ENCODE results near the gene DNAJA1.
A peak's percentile ranks its signal among the peaks of the same experiment; 100 is the strongest.
"Not testable (repeated sequence)": the region's sequence is repeated elsewhere in the genome, so short reads cannot be mapped to it uniquely, and the experiment has no call there.

The DNAJA1 gene

GRCh38 chr9:33024966-33025571, at the start of gene DNAJA1:
DNAJA1 (plus strand) TSS chr9:33025273; CDS start chr9:33026485, 1,212 bp downstream.
- peak within 1 kb of the TSS; percentile 95 for H3K27ac Mint-ChIP-seq
- H3K4me1 Mint-ChIP-seq (ENCODE audit: low read depth): peaks cover 58% of the 10 kb centered on the region
- H3K4me3 Mint-ChIP-seq: peak within 1 kb of the TSS; percentile 98
- no peaks in the 10 kb centered on the region for H3K9me3 Mint-ChIP-seq
- peaks cover 45% of the 10 kb centered on the region for H3K36me3 Mint-ChIP-seq (ENCODE audit: low read depth)
- no peaks in the 10 kb centered on the region for H3K27me3 Mint-ChIP-seq (ENCODE audit: low read depth)

DNA sequence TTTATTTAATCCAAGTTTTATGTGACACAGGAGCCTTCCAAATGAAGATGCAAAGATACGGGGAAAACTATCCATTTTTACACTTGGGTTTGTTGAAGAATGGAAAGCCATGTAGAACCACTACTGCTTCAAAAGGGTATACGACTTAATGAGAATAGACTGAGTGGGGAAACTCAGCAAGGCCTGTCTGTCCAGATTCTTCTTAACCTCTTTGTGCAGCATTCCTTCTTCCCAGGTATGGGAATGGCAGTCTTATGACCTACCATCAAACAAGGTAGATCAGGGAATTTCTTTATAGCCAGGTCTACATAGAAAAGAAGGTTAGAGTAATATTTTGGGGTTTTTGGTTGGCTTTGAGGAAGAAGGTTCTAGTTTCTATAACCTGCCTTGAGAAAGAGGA, 47.0 kb upstream of the DNAJA1 start:
- Mint-ChIP-seq H3K9me3 (no peaks in the 10 kb centered on the region), H3K4me1 (ENCODE audit: low read depth) (no peaks in the 10 kb centered on the region), H3K36me3 (ENCODE audit: low read depth) (peaks cover 30% of the 10 kb centered on the region), H3K4me3 (no peak overlapping the region), H3K27ac (no peak overlapping the region), H3K27me3 (ENCODE audit: low read depth) (no peaks in the 10 kb centered on the region)

GRCh38 chr9:32986971-32987370, 38.1 kb upstream of the DNAJA1 start:
- Mint-ChIP-seq H3K27ac (no peak overlapping the region), H3K4me3 (no peak overlapping the region), H3K9me3 (no peaks in the 10 kb centered on the region), H3K27me3 (ENCODE audit: low read depth) (no peaks in the 10 kb centered on the region), H3K4me1 (ENCODE audit: low read depth) (peaks cover 3% of the 10 kb centered on the region), H3K36me3 (ENCODE audit: low read depth) (peaks cover 38% of the 10 kb centered on the region)

GRCh38 chr9:32989660-32990059, 35.4 kb upstream of the DNAJA1 start:
- Mint-ChIP-seq H3K4me1 (ENCODE audit: low read depth) (peaks cover 4% of the 10 kb centered on the region), H3K4me3 (no peak overlapping the region), H3K36me3 (ENCODE audit: low read depth) (peaks cover 27% of the 10 kb centered on the region), H3K27ac (peak overlapping the region; percentile 64), H3K27me3 (ENCODE audit: low read depth) (no peaks in the 10 kb centered on the region), H3K9me3 (no peaks in the 10 kb centered on the region)

DNA sequence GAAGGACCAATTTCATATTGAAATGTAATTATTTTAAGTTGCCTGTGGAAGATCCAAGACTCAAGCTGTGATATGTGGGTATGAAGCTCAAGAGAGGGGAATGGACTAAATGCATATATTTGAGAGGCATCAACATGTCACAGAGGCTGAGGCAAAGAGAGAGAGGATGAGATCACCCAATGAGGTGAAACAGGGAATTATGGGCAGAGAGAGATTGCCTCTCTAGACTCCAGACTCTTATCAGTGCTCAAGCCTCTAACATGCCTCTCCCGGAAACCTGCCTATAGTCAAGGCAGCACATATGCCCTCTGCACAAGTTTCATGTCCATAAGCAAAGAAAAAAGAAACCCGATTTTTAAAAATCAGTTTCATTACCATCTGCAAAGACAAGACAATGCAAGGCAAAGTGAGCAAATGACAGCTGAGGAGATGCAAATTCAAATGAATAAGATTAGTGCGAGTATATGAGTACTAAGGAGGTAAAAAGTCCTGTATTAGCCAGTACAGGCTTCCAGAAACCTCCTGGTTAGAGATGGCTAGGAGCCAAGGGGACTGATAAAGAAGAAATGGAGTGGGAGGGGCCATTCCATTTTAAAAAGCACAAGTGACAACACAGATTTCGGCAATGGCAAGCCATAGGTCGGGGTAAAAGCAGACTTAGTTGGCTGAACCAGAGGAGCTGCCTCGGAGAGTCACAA, 33.0 kb upstream of the DNAJA1 start:
- H3K27ac Mint-ChIP-seq: no peak overlapping the region
- no peak overlapping the region for H3K4me3 Mint-ChIP-seq
- H3K4me1 Mint-ChIP-seq (ENCODE audit: low read depth): peaks cover 9% of the 10 kb centered on the region
- H3K36me3 Mint-ChIP-seq (ENCODE audit: low read depth): peaks cover 38% of the 10 kb centered on the region
- no peaks in the 10 kb centered on the region for H3K9me3 Mint-ChIP-seq
- no peaks in the 10 kb centered on the region for H3K27me3 Mint-ChIP-seq (ENCODE audit: low read depth)

GRCh38 chr9:32992595-32993238, 32.4 kb upstream of the DNAJA1 start:
- Mint-ChIP-seq H3K9me3 (no peaks in the 10 kb centered on the region), H3K27me3 (ENCODE audit: low read depth) (no peaks in the 10 kb centered on the region), H3K36me3 (ENCODE audit: low read depth) (peaks cover 36% of the 10 kb centered on the region), H3K4me1 (ENCODE audit: low read depth) (peaks cover 8% of the 10 kb centered on the region), H3K4me3 (no peak overlapping the region), H3K27ac (no peak overlapping the region)

- Mint-ChIP-seq H3K27ac (peak overlapping the region; percentile 93), H3K4me3 (peak overlapping the region; percentile 88), H3K4me1 (ENCODE audit: low read depth) (peaks cover 32% of the 10 kb centered on the region), H3K36me3 (ENCODE audit: low read depth) (peaks cover 16% of the 10 kb centered on the region)
- H3K9me3 Mint-ChIP-seq; H3K27me3 Mint-ChIP-seq (ENCODE audit: low read depth): not testable (repeated sequence)
Observed at GRCh38 chr9:33000682-33001055, 24.4 kb upstream of the DNAJA1 start.

DNA sequence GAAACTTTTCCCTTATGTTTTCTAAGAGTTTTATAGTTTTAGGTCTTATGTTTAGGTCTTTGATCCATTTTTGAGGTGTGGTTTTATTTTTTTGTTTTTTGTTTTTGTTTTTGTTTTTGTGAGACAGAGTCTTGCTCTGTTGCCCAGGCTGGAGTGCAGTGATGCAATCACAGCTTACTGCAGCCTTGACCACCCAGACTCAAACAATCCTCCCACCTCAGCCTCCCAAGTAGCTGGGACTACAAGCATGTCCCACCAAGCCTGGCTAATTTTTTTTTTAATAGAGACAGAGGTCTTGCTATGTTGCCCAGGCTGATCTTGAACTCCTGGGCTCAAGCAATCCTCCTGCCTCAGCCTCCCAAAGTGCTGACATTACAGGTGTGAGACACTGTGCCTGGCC, 19.7 kb upstream of the DNAJA1 start:
- not testable (repeated sequence) for H3K27me3 Mint-ChIP-seq (ENCODE audit: low read depth); H3K27ac Mint-ChIP-seq; H3K36me3 Mint-ChIP-seq (ENCODE audit: low read depth); H3K9me3 Mint-ChIP-seq; H3K4me3 Mint-ChIP-seq
- peaks cover 13% of the 10 kb centered on the region for H3K4me1 Mint-ChIP-seq (ENCODE audit: low read depth)

DNA sequence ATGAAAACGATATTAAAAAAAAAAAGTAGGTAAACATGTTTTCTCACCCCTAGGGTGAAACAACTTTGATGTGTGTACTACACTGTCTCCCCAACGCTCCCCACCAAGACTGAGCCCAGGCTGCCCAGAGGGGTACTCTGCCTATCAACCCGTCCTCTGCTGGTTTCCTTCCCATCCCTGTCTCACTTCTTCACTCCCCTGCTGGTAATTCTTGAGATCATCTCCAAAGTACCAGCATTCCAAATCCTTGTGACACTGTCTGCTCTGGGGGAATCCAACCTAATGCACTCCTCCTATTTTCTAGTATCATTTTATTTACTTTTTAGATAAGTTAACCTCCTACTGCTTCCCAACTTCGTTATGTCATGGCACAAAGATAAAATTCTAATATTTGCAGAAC, 17.3 kb upstream of the DNAJA1 start:
- peaks cover under 1% of the 10 kb centered on the region for H3K4me1 Mint-ChIP-seq (ENCODE audit: low read depth)
- H3K27ac Mint-ChIP-seq: no peak overlapping the region
- no peaks in the 10 kb centered on the region for H3K27me3 Mint-ChIP-seq (ENCODE audit: low read depth)
- peaks cover 4% of the 10 kb centered on the region for H3K36me3 Mint-ChIP-seq (ENCODE audit: low read depth)
- no peak overlapping the region for H3K4me3 Mint-ChIP-seq
- H3K9me3 Mint-ChIP-seq: no peaks in the 10 kb centered on the region

GRCh38 chr9:33011831-33012230, 13.2 kb upstream of the DNAJA1 start:
- H3K27me3 Mint-ChIP-seq (ENCODE audit: low read depth): no peaks in the 10 kb centered on the region
- no peak overlapping the region for H3K4me3 Mint-ChIP-seq
- H3K27ac Mint-ChIP-seq: no peak overlapping the region
- H3K4me1 Mint-ChIP-seq (ENCODE audit: low read depth): no peaks in the 10 kb centered on the region
- H3K9me3 Mint-ChIP-seq: no peaks in the 10 kb centered on the region
- H3K36me3 Mint-ChIP-seq (ENCODE audit: low read depth): peaks cover 4% of the 10 kb centered on the region

DNA sequence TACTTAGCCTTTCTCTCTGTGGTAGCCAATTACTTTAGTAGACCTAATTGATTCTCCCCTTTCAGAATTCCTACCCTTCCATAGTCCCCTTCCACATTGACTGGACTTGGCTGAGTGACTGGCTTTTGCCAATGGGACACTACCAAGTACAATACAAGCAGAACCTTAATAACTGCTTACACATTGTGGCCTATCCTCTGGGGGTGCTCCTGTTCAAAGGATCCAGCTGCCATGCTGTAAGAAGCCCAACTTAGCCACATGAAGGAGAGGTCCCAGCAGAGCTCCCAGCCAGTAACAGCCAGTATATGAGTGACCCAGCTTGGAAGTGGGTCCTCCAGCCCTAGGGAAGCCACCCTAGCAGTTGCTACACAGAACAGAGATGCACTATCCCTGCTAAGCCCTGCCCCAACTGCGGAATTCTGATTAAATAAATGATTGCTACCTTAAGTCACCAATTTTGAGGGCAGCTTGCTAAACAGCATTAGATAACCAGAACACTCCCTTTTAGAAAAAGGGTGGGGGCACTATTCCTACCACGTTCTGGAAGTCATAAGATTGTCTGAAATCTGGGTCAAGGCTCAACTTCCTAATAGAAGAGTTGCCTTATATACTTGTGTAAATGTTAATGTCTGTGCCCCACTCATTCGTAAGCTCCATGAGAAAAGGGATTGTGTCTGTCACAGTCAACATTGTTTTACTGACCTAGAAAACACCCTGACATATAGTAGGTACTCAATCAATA, 12.6 kb upstream of the DNAJA1 start:
- Mint-ChIP-seq H3K9me3 (no peaks in the 10 kb centered on the region), H3K27me3 (ENCODE audit: low read depth) (no peaks in the 10 kb centered on the region), H3K4me3 (no peak overlapping the region), H3K4me1 (ENCODE audit: low read depth) (no peaks in the 10 kb centered on the region), H3K36me3 (ENCODE audit: low read depth) (peaks cover 4% of the 10 kb centered on the region), H3K27ac (no peak overlapping the region)

DNA sequence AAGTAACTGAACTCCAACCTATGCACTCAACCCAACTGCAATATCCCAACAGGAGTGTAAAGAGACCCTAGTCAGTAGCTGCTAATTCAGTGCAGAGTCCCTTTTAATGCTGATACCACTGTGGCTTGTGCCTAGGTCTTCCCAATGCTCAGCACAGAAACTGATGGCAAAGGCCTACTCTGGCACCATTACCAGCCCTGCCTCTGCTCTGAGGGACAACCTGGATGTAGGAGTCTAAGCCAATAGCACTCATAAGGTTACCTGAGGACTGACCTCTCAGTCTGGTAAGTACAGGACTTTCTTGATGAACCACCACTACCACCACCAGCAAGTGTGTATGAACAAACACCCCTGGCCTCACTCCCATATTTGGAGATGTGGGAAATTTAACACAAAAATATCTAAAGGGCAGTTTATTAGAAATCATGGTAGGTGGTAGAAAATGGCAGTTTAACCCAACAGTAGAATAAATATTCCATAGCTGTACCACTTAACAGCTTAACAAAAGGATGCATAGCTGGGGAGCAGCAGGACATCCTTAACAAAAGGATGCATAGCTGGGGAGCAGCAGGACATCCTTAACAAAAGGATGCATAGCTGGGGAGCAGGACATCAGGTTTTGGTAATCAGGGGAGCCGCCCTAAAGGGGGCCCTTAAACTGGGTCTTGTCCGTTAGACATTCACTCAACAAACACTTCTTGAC, 11.0 kb upstream of the DNAJA1 start:
- H3K27ac Mint-ChIP-seq: no peak overlapping the region
- H3K4me3 Mint-ChIP-seq: no peak overlapping the region
- no peaks in the 10 kb centered on the region for H3K27me3 Mint-ChIP-seq (ENCODE audit: low read depth)
- no peaks in the 10 kb centered on the region for H3K4me1 Mint-ChIP-seq (ENCODE audit: low read depth)
- H3K9me3 Mint-ChIP-seq: no peaks in the 10 kb centered on the region
- H3K36me3 Mint-ChIP-seq (ENCODE audit: low read depth): peaks cover 4% of the 10 kb centered on the region

DNA sequence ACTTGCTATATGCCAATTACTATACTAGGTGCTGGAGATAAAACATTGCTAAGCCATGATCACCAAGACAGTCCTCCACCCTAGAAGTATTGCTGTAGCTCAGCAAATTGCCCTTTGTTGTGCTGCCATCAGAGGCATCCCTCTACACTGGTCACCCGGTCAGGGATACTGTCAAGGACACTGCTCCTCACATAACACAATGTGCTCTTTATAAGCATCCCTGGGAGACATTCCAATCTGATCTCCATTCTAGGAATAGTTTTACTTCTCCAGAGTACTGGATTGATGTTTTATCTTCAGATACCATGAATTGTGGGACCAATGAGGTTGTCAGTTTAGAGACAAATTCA, 10.4 kb upstream of the DNAJA1 start:
- H3K27me3 Mint-ChIP-seq (ENCODE audit: low read depth): no peaks in the 10 kb centered on the region
- H3K9me3 Mint-ChIP-seq: no peaks in the 10 kb centered on the region
- no peak overlapping the region for H3K27ac Mint-ChIP-seq
- H3K4me3 Mint-ChIP-seq: no peak overlapping the region
- no peaks in the 10 kb centered on the region for H3K4me1 Mint-ChIP-seq (ENCODE audit: low read depth)
- peaks cover 2% of the 10 kb centered on the region for H3K36me3 Mint-ChIP-seq (ENCODE audit: low read depth)

GRCh38 chr9:33017283-33018041, 7.6 kb upstream of the DNAJA1 start:
- Mint-ChIP-seq H3K36me3 (ENCODE audit: low read depth) (peaks cover 9% of the 10 kb centered on the region), H3K4me1 (ENCODE audit: low read depth) (peaks cover 13% of the 10 kb centered on the region), H3K27ac (no peak overlapping the region)

More at GRCh38 chr9:33017283-33018041, 7.6 kb upstream of the DNAJA1 start:
- H3K27me3 Mint-ChIP-seq (ENCODE audit: low read depth): no peaks in the 10 kb centered on the region
- H3K4me3 Mint-ChIP-seq: no peak overlapping the region
- no peaks in the 10 kb centered on the region for H3K9me3 Mint-ChIP-seq
